IMR-90 (cell line): ENCODE measurements around the gene SCN8A. TPM values are rescaled to one million over a fixed set of nuclear protein-coding genes. Genes with fewer than 3 reads are reported as not detected.
"Not testable (repeated sequence)": the region's sequence is repeated elsewhere in the genome, so short reads cannot be mapped to it uniquely, and the experiment has no call there.

Source experiments
- ATAC-seq: fragments of 200-7000 bp; cut with Tn5 transposase; 2 replicates; pipeline ENCODE4 v1.9.1; 2020; ENCODE audit warnings: low read depth, mild to moderate bottlenecking, moderate library complexity
- BruUV-seq: library from RNA; stranded (reverse); fragments of 400-500 nt; replicated peaks from 2 replicates; lab custom pipeline; 2021; lab: Mats Ljungman, UMichigan
- CTCF ChIA-PET: fragments of 300-600 bp; formaldehyde crosslinking; extraction: SDS; loops from one replicate; lab custom pipeline; 2021; ENCODE audit warnings: antibody characterized with exemption; lab: Yijun Ruan, JAX
- POLR2A ChIA-PET: fragments of 300-600 bp; sonication (Branson Sonifier 250); formaldehyde crosslinking; loops from one replicate; lab custom pipeline; 2022; ENCODE audit warnings: antibody characterized with exemption; ENCODE audit not compliant: unreplicated experiment; lab: Charles Lee
- DNase-seq: peaks from one replicate; pipeline ENCODE4 v3.0.0; 2013
- H2AFZ ChIP-seq: replicated peaks from 2 replicates; pipeline ENCODE3; 2013; ENCODE audit warnings: low read length, mild to moderate bottlenecking; ENCODE audit not compliant: poor library complexity
- H2AK5ac ChIP-seq: 2 replicates; pipeline ENCODE4 v1.6.1; 2013; ENCODE audit warnings: low read depth, low read length, inconsistent platforms
- H2AK9ac ChIP-seq: replicated peaks from 2 replicates; pipeline ENCODE3; 2013; ENCODE audit warnings: mild to moderate bottlenecking, low read depth, low read length, moderate library complexity; ENCODE audit not compliant: poor library complexity
- H2BK120ac ChIP-seq: 2 replicates; pipeline ENCODE4 v1.6.1; 2013; ENCODE audit warnings: low read depth, low read length, inconsistent platforms
- H2BK15ac ChIP-seq: 3 replicates; pipeline ENCODE4 v1.6.1; 2013; ENCODE audit warnings: low read depth, low read length, inconsistent platforms
- H2BK20ac ChIP-seq: 2 replicates; pipeline ENCODE4 v1.6.1; 2013; ENCODE audit warnings: low read depth, mild to moderate bottlenecking, inconsistent platforms, low read length, moderate library complexity
- H2BK5ac ChIP-seq: 2 replicates; pipeline ENCODE4 v1.6.1; 2013; ENCODE audit warnings: mild to moderate bottlenecking, low read depth, low read length, inconsistent platforms; ENCODE audit not compliant: poor library complexity, severe bottlenecking
- H3K14ac ChIP-seq: replicated peaks from 2 replicates; pipeline ENCODE4 v1.6.1; 2013; ENCODE audit warnings: low read depth, low read length, inconsistent platforms
- H3K18ac ChIP-seq: 2 replicates; pipeline ENCODE4 v1.6.1; 2013; ENCODE audit warnings: low read depth, low read length, control low read depth
- H3K23ac ChIP-seq: 2 replicates; pipeline ENCODE4 v1.6.1; 2013; ENCODE audit warnings: low read depth, low read length, inconsistent platforms
- H3K27ac ChIP-seq: 2 replicates; pipeline ENCODE4 v1.5.1; 2013; ENCODE audit warnings: mild to moderate bottlenecking, control low read depth, low read length; ENCODE audit not compliant: insufficient read depth
- H3K27me3 ChIP-seq: 2 replicates; pipeline ENCODE4 v1.6.1; 2013; ENCODE audit warnings: low read length; ENCODE audit not compliant: control insufficient read depth, insufficient read depth
- H3K36me3 ChIP-seq: 2 replicates; pipeline ENCODE4 v1.6.1; 2013; ENCODE audit warnings: low read length, mixed read lengths; ENCODE audit not compliant: control insufficient read depth, insufficient read depth
- H3K4ac ChIP-seq: 2 replicates; pipeline ENCODE4 v1.6.1; 2013; ENCODE audit warnings: low read depth, low read length, inconsistent platforms
- H3K4me1 ChIP-seq: 2 replicates; pipeline ENCODE4 v1.6.1; 2013; ENCODE audit warnings: low read length, mixed read lengths; ENCODE audit not compliant: control insufficient read depth, insufficient read depth
- H3K4me2 ChIP-seq: 2 replicates; pipeline ENCODE4 v1.6.1; 2013; ENCODE audit warnings: low read depth, mild to moderate bottlenecking, control low read depth, low read length, moderate library complexity
- H3K4me3 ChIP-seq: 2 replicates; pipeline ENCODE4 v1.5.1; 2013; ENCODE audit warnings: low read depth, mild to moderate bottlenecking, control low read depth, low read length, moderate library complexity; ENCODE audit not compliant: insufficient read depth
- H3K56ac ChIP-seq: 2 replicates; pipeline ENCODE4 v1.6.1; 2013; ENCODE audit warnings: low read length, inconsistent platforms; ENCODE audit not compliant: insufficient read depth; ENCODE audit errors: extremely low read depth
- H3K79me1 ChIP-seq, 2 experiments: 2 replicates each; pipeline ENCODE4 v1.6.1; 2013; ENCODE audit warnings: low read length in 2 of 2, inconsistent platforms in 1 of 2, low read depth in 1 of 2
- H3K9ac ChIP-seq: 2 replicates; pipeline ENCODE4 v1.6.1; 2013; ENCODE audit warnings: low read depth, low read length, control low read depth
- H3K9me1 ChIP-seq: 2 replicates; pipeline ENCODE4 v1.6.1; 2013; ENCODE audit warnings: low read length, inconsistent platforms; ENCODE audit not compliant: insufficient read depth
- H3K9me3 ChIP-seq: 2 replicates; pipeline ENCODE4 v1.6.1; 2013; ENCODE audit warnings: low read length; ENCODE audit not compliant: control insufficient read depth, insufficient read depth
- H4K20me1 ChIP-seq: 2 replicates; pipeline ENCODE4 v1.6.1; 2013; ENCODE audit warnings: low read length, inconsistent platforms; ENCODE audit not compliant: insufficient read depth
- H4K5ac ChIP-seq: 2 replicates; pipeline ENCODE4 v1.6.1; 2013; ENCODE audit warnings: mild to moderate bottlenecking, low read depth, low read length, control low read depth
- H4K8ac ChIP-seq, 2 experiments: 2 replicates each; pipeline ENCODE4 v1.6.1; 2013; ENCODE audit warnings: low read depth in 2 of 2, low read length in 2 of 2, control low read depth in 1 of 2, inconsistent platforms in 1 of 2
- H4K91ac ChIP-seq: 2 replicates; pipeline ENCODE4 v1.6.1; 2013; ENCODE audit warnings: low read depth, low read length, inconsistent platforms; ENCODE audit not compliant: insufficient read depth
- WGBS, 2 experiments: methylation state at CpG; one replicate each; pipeline versions ENCODE4 v1.1.5 to v1.1.7; 2013; ENCODE audit warnings: missing lambda C conversion rate in 2 of 2; ENCODE audit not compliant: insufficient read length in 1 of 2; ENCODE audit errors: extremely low coverage in 2 of 2; 5-methylcytosine and 5-hydroxymethylcytosine counted together
- dilution Hi-C: fragments of 300-500 bp; cut with HindIII; formaldehyde crosslinking; loops from one replicate; pipeline ENCODE4 v1.14.3; 2018; ENCODE audit warnings: low sequenced_read_pairs; ENCODE audit not compliant: unreplicated experiment
- in situ Hi-C: fragments of 300-500 bp; cut with MboI; formaldehyde crosslinking; loops from 3 replicates; pipeline ENCODE4 v1.14.3; 2019; ENCODE audit warnings: low sequenced_read_pairs, inconsistent platforms, mixed read lengths
- intact Hi-C: fragments of 100-400 bp; cut with micrococcal nuclease; formaldehyde crosslinking; loops from 2 replicates; pipeline ENCODE4 v1.10.0; 2022
- polyA plus RNA-seq, 3 experiments: library from polyadenylated mRNA; depleted of rRNA; stranded (reverse); fragments of >200 nt; gene quantifications; 2 replicates each; pipeline ENCODE4 v1.2.3, GENCODE V29; 2012; ENCODE audit warnings: low replicate concordance in 1 of 3
- total RNA-seq: library from RNA; depleted of rRNA; stranded (reverse); fragments of >200 nt; gene quantifications from 2 replicates; pipeline ENCODE4 v1.2.3, GENCODE V29; 2012

Gene SCN8A
- total and polyA plus RNA-seq, 2 of the 4 experiments (the other 2 are of a cell fraction): 6.9 to 19.7 TPM

GRCh38 chr12:51831817-51832216 lies 240.8 kb downstream of the SCN8A start:
- ATAC-seq, H4K20me1 ChIP-seq, H3K18ac ChIP-seq, DNase-seq, H3K27ac ChIP-seq, H3K9me3 ChIP-seq, H3K9me1 ChIP-seq, H3K36me3 ChIP-seq, H3K79me1 ChIP-seq, dilution Hi-C loops, H3K56ac ChIP-seq, H2BK120ac ChIP-seq, H3K23ac ChIP-seq, H2AK9ac ChIP-seq, H4K91ac ChIP-seq, BruUV-seq, H4K8ac ChIP-seq, H3K9ac ChIP-seq, H2BK20ac ChIP-seq, intact Hi-C loops, in situ Hi-C loops, H2AFZ ChIP-seq, H3K4me1 ChIP-seq, H3K4me2 ChIP-seq, H3K14ac ChIP-seq, H3K4me3 ChIP-seq, H4K5ac ChIP-seq, POLR2A ChIA-PET, H3K4ac ChIP-seq, H2BK15ac ChIP-seq, H2BK5ac ChIP-seq, H2AK5ac ChIP-seq: not testable (repeated sequence)
- WGBS, 2 experiments: 29% methylated on average over 1 of the region's 5 CpGs; no CpG with 5 or more reads in 1 of the 2 experiments
- peaks cover 54% of the 10 kb centered on the region for H3K27me3 ChIP-seq
- CTCF ChIA-PET: interaction anchor here (2.3 kb wide), 1 partner anchor 8 kb away, joined by 6 read pairs; no protein-coding TSS in a partner anchor
